Measurements from ENCODE around the gene ERN1. TPM values are rescaled to one million over a fixed set of nuclear protein-coding genes. Genes with fewer than 3 reads are reported as not detected.
"Not testable (repeated sequence)": the region's sequence is repeated elsewhere in the genome, so short reads cannot be mapped to it uniquely, and the experiment has no call there.

ERN1 gene
- polyA plus RNA-seq, 1 donor = 10.3 TPM

DNA sequence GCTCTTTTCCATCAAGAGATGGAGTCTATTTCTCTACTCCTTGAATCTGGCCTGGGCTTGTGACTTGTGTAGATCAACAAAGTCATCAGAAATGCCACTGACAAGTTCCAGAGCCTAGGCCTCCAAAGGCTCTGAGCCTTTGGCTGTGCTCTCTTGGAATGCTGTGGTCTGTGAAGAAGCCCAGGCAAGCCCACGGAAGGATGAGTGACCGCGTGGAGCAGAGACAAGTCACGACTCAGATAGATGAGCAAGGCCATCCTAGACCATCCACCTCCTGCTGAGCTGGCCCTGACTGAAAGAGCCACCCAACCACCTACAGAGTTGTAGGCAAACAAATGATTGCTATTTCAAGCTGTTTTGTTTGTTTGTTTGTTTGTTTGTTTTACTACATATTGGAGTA, 97.9 kb downstream of the ERN1 start:
- Histone ChIP-seq H3K27me3 (ENCODE audit: control insufficient read depth, insufficient read depth, low read length) (no peaks in the 10 kb centered on the region), H3K27ac (ENCODE audit: low read length) (no peak overlapping the region), H3K4me1 (ENCODE audit: control insufficient read depth, insufficient read depth, low read length) (no peaks in the 10 kb centered on the region), H3K4me3 (ENCODE audit: low read length) (no peak overlapping the region), H3K36me3 (ENCODE audit: control insufficient read depth, insufficient read depth, low read length) (no peaks in the 10 kb centered on the region), H3K9me3 (ENCODE audit: control insufficient read depth, low read depth, low read length) (no peaks in the 10 kb centered on the region)
- DNase-seq = no peak
- no CpG with 5 or more reads among the region's 4 CpGs for whole genome bisulfite sequencing (ENCODE audit: insufficient coverage, low lambda C conversion rate)

DNA sequence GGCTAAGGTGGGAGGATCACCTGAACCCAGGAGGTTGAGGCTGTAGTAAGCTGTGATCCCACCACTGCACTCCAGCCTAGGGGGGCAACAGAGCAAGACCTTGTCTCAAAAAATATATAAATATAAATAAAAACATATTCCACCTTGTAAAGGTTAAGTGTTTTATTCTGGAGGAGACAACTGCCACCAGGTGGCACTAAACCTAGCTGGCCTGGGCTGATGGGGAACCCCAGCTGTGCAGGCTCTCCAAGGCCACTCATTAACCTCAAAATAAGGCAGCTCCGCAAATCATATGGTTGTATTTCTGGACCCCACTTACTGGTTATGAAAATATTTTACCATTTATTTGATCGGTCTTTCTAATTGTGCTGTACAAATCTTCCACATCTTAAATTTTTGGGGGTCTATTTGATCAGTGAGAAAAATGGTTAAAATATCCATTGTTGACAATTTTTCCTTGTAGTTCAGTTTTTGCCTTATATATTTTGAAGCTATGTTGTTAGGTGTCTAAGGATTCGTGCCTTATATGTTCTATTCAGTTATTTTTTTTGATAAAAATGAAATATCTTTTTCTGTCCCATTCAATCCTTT, 101.0 kb downstream of the ERN1 start:
- peaks cover 14% of the 10 kb centered on the region for H3K4me1 ChIP-seq (ENCODE audit: control insufficient read depth, insufficient read depth, low read length)
- no peaks in the 10 kb centered on the region for H3K9me3 ChIP-seq (ENCODE audit: control insufficient read depth, low read depth, low read length)
- 17% methylated on average over 1 of the region's 3 CpGs for WGBS (ENCODE audit: insufficient coverage, low lambda C conversion rate)
- no peak overlapping the region for H3K27ac ChIP-seq (ENCODE audit: low read length)
- H3K36me3 ChIP-seq (ENCODE audit: control insufficient read depth, insufficient read depth, low read length) = no peaks in the 10 kb centered on the region
- no peak overlapping the region for H3K4me3 ChIP-seq (ENCODE audit: low read length)
- H3K27me3 ChIP-seq (ENCODE audit: control insufficient read depth, insufficient read depth, low read length) = no peaks in the 10 kb centered on the region
- DNase-seq = peak in 1 of 2 donors; percentile 37

DNA sequence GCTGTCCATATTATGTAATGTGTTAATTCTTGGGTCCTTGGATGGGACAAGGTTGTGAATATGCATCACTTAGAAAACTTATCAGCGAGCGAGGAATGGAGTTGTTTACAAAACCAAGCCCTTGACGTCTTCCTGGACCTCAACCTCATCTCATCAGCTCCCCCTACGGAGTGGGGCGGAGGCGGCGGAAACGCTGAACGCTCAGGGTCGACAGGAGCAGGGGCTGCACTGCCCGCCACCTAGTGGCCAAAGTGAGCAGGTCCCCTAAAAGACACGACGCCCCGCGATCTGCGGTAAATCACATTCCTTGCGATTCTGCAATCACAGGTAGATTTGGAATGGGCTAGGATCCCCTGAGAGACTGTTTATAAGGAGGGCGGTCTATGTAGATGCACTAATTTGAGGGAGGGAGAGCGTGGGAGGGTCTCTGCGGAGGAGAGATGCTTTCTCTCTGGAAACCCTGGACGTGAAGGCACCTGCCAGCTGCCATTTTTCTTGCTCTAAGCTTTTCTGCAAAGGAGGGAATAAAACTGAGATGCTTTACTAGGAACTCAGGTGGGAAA, 104.1 kb downstream of the ERN1 start:
- H3K27me3 ChIP-seq (ENCODE audit: control insufficient read depth, insufficient read depth, low read length) = no peaks in the 10 kb centered on the region
- WGBS (ENCODE audit: insufficient coverage, low lambda C conversion rate) = no CpG with 5 or more reads among the region's 21 CpGs
- DNase-seq = peak; percentile 86 to 89
- no peak overlapping the region for H3K27ac ChIP-seq (ENCODE audit: low read length)
- H3K36me3 ChIP-seq (ENCODE audit: control insufficient read depth, insufficient read depth, low read length) = no peaks in the 10 kb centered on the region
- peaks cover 16% of the 10 kb centered on the region for H3K4me1 ChIP-seq (ENCODE audit: control insufficient read depth, insufficient read depth, low read length)
- peak overlapping the region; percentile 14 for H3K4me3 ChIP-seq (ENCODE audit: low read length)
- H3K9me3 ChIP-seq (ENCODE audit: control insufficient read depth, low read depth, low read length) = no peaks in the 10 kb centered on the region

DNA sequence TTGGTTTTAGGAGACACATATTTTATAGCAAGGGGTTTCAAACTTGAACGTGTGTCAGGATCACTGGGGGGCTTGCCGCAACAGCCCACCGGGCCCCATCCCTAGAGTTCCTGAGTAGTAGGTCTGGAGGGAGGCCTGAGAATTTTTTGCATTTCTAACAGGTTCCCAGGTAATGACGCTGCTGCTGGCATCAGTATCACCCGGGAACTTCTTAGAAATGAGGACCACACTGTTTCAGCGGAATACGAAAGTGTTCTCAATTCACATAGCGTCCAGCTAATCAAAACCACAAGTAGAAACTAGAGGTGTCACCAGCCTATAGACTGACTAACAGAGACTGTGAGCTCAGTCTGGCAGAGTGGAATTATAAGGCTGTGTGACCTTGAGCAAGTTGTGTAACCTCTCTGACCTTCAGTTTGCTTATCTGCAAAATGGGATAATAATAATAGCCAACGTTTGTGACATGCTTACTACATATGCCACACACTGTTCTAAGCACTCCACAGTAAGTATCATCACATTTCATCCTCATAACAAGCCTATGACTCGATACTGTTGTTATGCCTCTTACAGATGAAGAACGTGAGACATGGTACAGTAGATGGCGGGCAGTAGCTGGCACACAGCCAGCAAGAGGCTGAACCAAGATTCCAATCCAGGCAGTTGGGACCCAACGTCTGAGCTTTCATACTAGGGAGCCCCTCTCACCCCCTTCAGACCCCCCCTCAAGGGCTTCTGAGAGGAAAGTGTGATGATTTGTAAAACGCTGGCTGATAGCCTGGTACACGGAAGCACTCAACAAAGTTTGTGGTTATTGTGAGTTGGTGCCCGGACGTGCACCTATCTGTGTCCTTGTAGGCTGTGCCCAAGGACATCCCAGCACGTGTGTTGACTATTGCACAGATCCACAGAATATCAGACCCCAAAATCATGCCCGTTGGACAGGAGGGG, 104.9 kb downstream of the ERN1 start:
- no peak for DNase-seq
- no peaks in the 10 kb centered on the region for H3K36me3 ChIP-seq (ENCODE audit: control insufficient read depth, insufficient read depth, low read length)
- peaks cover 16% of the 10 kb centered on the region for H3K4me1 ChIP-seq (ENCODE audit: control insufficient read depth, insufficient read depth, low read length)
- H3K9me3 ChIP-seq (ENCODE audit: control insufficient read depth, low read depth, low read length) = no peaks in the 10 kb centered on the region
- H3K4me3 ChIP-seq (ENCODE audit: low read length) = no peak overlapping the region
- WGBS (ENCODE audit: insufficient coverage, low lambda C conversion rate) = no CpG with 5 or more reads among the region's 19 CpGs
- H3K27ac ChIP-seq (ENCODE audit: low read length) = peak overlapping the region; percentile 6
- H3K27me3 ChIP-seq (ENCODE audit: control insufficient read depth, insufficient read depth, low read length) = no peaks in the 10 kb centered on the region

DNA sequence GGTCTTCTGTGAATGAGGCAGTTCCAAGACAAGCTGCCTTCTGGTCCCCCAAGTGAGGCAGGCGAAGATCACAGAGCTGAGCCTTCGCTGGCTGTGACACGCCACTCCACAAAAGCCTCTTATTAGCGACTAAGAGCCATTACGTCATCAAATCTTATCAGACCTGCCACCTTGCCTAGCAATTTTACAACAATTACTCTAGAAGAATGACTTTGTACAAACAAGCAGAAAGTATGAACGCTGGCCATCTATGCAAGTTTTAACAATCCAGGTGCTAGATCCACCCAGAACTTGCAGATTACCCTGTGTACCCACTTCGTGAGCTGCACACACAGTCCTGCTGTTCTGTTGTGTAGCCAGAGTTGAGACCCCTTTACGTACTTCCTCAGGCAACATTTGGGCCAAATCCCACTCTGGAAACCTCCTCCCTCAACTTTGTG, 105.7 kb downstream of the ERN1 start:
- Histone ChIP-seq H3K27ac (ENCODE audit: low read length) (peak overlapping the region; percentile 6), H3K36me3 (ENCODE audit: control insufficient read depth, insufficient read depth, low read length) (no peaks in the 10 kb centered on the region), H3K4me3 (ENCODE audit: low read length) (no peak overlapping the region), H3K9me3 (ENCODE audit: control insufficient read depth, low read depth, low read length) (no peaks in the 10 kb centered on the region), H3K27me3 (ENCODE audit: control insufficient read depth, insufficient read depth, low read length) (no peaks in the 10 kb centered on the region), H3K4me1 (ENCODE audit: control insufficient read depth, insufficient read depth, low read length) (peaks cover 16% of the 10 kb centered on the region)
- WGBS (ENCODE audit: insufficient coverage, low lambda C conversion rate) = 20% methylated on average over 2 of the region's 8 CpGs
- peak in 1 of 2 donors; percentile 76 for DNase-seq

DNA sequence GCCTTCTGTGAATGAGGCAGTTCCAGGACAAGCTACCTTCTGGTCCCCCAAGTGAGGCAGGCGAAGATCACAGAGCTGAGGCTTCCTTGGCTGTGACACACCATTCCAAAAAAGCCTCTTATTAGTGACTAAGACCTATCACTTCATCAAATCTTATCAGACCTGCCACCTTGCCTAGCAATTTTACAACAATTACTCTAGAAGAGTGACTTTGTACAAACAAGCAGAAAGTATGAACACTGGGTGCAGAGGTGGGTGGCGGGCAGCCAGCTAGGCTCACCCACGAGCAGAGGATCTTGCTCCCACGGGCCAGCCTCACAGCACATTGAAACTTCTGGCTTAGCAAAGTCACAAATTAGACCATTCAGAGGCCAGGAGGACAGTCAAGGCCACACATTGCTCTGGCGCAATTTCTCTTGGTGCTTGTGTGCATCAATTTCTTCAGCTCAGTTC, 107.3 kb downstream of the ERN1 start:
- no peak overlapping the region for H3K27ac ChIP-seq (ENCODE audit: low read length)
- H3K36me3 ChIP-seq (ENCODE audit: control insufficient read depth, insufficient read depth, low read length) = no peaks in the 10 kb centered on the region
- no peak overlapping the region for H3K4me3 ChIP-seq (ENCODE audit: low read length)
- peaks cover 16% of the 10 kb centered on the region for H3K4me1 ChIP-seq (ENCODE audit: control insufficient read depth, insufficient read depth, low read length)
- DNase-seq = no peak
- WGBS (ENCODE audit: insufficient coverage, low lambda C conversion rate) = no CpG with 5 or more reads among the region's 5 CpGs
- H3K9me3 ChIP-seq (ENCODE audit: control insufficient read depth, low read depth, low read length) = no peaks in the 10 kb centered on the region
- H3K27me3 ChIP-seq (ENCODE audit: control insufficient read depth, insufficient read depth, low read length) = no peaks in the 10 kb centered on the region

DNA sequence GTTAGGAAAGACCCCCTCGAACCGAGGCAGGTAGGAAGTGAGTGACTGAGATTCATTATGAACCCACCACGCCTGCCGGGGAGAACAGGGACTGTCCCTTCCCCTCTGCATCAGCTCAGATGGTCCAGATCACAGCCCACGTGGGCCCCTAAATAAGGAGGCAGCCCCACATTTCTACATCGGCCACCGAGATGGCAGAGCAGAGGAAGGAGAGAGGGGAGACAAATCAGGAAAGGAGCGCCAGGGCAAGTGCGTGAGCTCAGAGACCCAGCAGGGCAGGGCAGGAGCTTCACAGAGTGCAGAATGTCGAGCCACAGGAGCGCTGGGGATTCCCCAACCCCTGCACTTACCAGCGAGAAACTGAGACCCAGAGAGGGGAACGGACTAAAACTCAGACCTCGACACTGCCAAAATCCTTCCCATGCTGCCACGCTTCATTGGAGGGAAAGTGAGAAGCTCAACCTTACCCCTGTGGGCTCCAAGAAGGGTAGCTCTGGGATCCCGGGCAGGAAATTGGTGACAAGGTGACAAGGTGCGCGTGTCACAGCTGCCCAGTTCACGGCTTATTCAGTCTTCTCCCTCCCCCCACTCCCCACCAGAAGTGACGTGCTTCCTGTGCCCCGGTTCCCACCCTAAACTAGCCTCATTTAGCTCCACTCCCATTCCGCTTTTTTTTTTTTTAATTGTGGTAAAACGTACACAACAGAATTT, 109.7 kb downstream of the ERN1 start, which contains the start of gene ICAM2:
Gene ICAM2 (minus strand): TSS at position 578 of the 711 bp plus-strand sequence. CDS start 13,942 bp downstream, outside the sequence.
- no peaks in the 10 kb centered on the region for H3K27me3 ChIP-seq (ENCODE audit: control insufficient read depth, insufficient read depth, low read length)
- H3K4me1 ChIP-seq (ENCODE audit: control insufficient read depth, insufficient read depth, low read length) = peaks cover 12% of the 10 kb centered on the region
- peak within 1 kb of the TSS; percentile 41 for H3K27ac ChIP-seq (ENCODE audit: low read length)
- WGBS (ENCODE audit: insufficient coverage, low lambda C conversion rate) = 56% methylated on average over 1 of the region's 23 CpGs
- DNase-seq = peak in 1 of 2 donors; percentile 63
- H3K9me3 ChIP-seq (ENCODE audit: control insufficient read depth, low read depth, low read length) = no peaks in the 10 kb centered on the region
- peak within 1 kb of the TSS; percentile 32 for H3K4me3 ChIP-seq (ENCODE audit: low read length)
- no peaks in the 10 kb centered on the region for H3K36me3 ChIP-seq (ENCODE audit: control insufficient read depth, insufficient read depth, low read length)

DNA sequence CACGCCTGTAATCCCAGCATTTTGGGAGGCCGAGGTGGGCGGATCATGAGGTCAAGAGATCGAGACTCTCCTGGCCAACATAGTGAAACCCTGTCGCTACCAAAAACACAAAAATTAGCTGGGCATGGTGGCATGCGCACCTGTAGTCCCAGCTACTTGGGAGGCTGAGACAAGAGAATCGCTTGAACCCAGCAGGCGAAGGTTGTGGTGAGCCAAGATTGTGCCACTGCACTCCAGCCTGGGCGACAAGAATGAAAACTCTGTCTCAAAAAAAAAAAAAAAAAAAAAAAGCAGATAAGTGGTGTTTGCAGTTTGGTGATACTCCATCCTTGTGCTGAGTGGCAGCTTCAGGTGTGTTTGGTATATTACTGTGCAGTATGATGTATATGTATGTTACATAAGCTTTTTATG, 110.4 kb downstream of the ERN1 start:
- DNase-seq; H3K36me3 ChIP-seq (ENCODE audit: control insufficient read depth, insufficient read depth, low read length); H3K4me3 ChIP-seq (ENCODE audit: low read length); H3K9me3 ChIP-seq (ENCODE audit: control insufficient read depth, low read depth, low read length); H3K4me1 ChIP-seq (ENCODE audit: control insufficient read depth, insufficient read depth, low read length); H3K27ac ChIP-seq (ENCODE audit: low read length); H3K27me3 ChIP-seq (ENCODE audit: control insufficient read depth, insufficient read depth, low read length): not testable (repeated sequence)
- WGBS (ENCODE audit: insufficient coverage, low lambda C conversion rate) = no CpG with 5 or more reads among the region's 9 CpGs

DNA sequence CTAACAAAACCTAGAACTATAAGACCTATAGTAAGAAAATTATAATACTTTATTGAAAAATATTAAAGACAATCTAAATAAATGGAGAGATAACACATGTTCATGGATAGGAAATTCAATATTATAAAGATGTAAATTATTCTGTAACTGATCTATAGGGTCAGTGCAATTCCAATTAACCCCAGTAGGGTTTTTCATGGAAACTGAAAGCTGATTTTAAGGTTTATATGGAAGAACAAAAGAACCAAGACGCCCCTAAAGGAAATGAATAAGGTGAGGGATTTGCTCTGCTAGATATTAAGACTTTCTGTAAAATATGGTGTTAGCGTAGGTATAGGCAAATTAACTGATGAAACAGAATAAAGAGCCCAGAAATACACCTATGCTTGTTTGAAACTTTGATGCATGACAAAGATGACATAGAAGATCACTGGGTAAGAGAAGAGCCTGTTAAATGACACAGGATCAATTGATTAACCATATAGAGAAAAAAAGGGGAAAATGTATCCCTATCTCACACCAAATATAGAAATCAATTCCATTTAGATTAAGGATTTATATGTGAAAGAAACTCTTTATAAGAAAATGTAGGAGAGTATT, 112.5 kb downstream of the ERN1 start:
- H3K4me1 ChIP-seq (ENCODE audit: control insufficient read depth, insufficient read depth, low read length) = no peaks in the 10 kb centered on the region
- no peak overlapping the region for H3K27ac ChIP-seq (ENCODE audit: low read length)
- no peaks in the 10 kb centered on the region for H3K27me3 ChIP-seq (ENCODE audit: control insufficient read depth, insufficient read depth, low read length)
- no peaks in the 10 kb centered on the region for H3K36me3 ChIP-seq (ENCODE audit: control insufficient read depth, insufficient read depth, low read length)
- no peak overlapping the region for H3K4me3 ChIP-seq (ENCODE audit: low read length)
- DNase-seq = no peak
- 71% methylated on average over 1 of the region's 2 CpGs for WGBS (ENCODE audit: insufficient coverage, low lambda C conversion rate)
- H3K9me3 ChIP-seq (ENCODE audit: control insufficient read depth, low read depth, low read length) = no peaks in the 10 kb centered on the region
